Progenitor cell of endocrine pancreas (in vitro differentiated cells): Measurements from ENCODE around the gene RNF5. TPM values are rescaled to one million over a fixed set of nuclear protein-coding genes. Genes with fewer than 3 reads are reported as not detected.

Experiments
- DNase-seq: peaks from one replicate; pipeline ENCODE4 v3.0.0; 2021; ENCODE audit warnings: low spot score; ENCODE audit not compliant: unreplicated experiment
- H3K27ac Mint-ChIP-seq: 2 replicates; pipeline ENCODE4 v1.8.0; 2021; ENCODE audit warnings: mild to moderate bottlenecking, moderate library complexity, mixed read lengths
- H3K27me3 Mint-ChIP-seq: 2 replicates; pipeline ENCODE4 v1.8.0; 2021; ENCODE audit warnings: mixed read lengths
- H3K36me3 Mint-ChIP-seq: 2 replicates; pipeline ENCODE4 v1.8.0; 2022; ENCODE audit warnings: mixed read lengths; ENCODE audit not compliant: insufficient read depth
- H3K4me1 Mint-ChIP-seq: 2 replicates; pipeline ENCODE4 v1.8.0; 2021; ENCODE audit warnings: low read depth, mixed read lengths
- H3K4me3 Mint-ChIP-seq: 2 replicates; pipeline ENCODE4 v1.8.0; 2021; ENCODE audit warnings: low read depth, mild to moderate bottlenecking, moderate library complexity, mixed read lengths
- H3K9me3 Mint-ChIP-seq: 2 replicates; pipeline ENCODE4 v1.8.0; 2021; ENCODE audit warnings: low read depth, mixed read lengths
- total RNA-seq: library from RNA; stranded (reverse); gene quantifications from 2 replicates; pipeline ENCODE4 v1.2.1, GENCODE V29; 2021
- TF ChIP-seq, protein P1 (sequence below): fragments of 200-600 bp; sonication (generic); IDR thresholded peaks from one replicate; pipeline ENCODE4 v1.5.0; 2021; ENCODE audit warnings: antibody characterized with exemption, mild to moderate bottlenecking; ENCODE audit not compliant: unreplicated experiment

RNF5 gene
- total RNA-seq, 1 donor from 2014 or later: 92.2 TPM

DNA sequence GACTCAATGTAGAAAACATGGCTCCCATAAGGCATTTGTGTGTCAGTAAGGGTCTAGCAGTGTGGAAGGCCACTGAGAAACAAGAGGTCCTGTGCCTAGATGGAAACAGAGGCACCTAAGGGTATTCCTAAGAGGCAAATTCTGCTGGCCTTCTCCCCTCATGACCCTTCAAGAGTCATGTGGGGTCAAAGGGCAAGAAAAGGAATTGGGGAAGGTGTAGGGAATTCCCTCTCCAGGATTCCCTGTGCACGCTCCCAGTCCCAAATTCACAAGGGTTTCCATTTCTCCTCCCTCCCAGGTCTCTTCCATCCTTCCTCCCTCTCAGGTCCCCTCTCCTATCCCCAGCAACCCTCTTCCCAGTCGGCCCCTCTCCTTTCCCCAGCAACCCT, 2.9 kb upstream of the RNF5 start:
- DNase-seq: no peak
- no peaks in the 10 kb centered on the region for H3K27me3 Mint-ChIP-seq
- H3K36me3 Mint-ChIP-seq: peaks cover 14% of the 10 kb centered on the region
- H3K4me3 Mint-ChIP-seq: peak overlapping the region; percentile 91
- no peaks in the 10 kb centered on the region for H3K9me3 Mint-ChIP-seq
- TF ChIP-seq, protein P1, sequence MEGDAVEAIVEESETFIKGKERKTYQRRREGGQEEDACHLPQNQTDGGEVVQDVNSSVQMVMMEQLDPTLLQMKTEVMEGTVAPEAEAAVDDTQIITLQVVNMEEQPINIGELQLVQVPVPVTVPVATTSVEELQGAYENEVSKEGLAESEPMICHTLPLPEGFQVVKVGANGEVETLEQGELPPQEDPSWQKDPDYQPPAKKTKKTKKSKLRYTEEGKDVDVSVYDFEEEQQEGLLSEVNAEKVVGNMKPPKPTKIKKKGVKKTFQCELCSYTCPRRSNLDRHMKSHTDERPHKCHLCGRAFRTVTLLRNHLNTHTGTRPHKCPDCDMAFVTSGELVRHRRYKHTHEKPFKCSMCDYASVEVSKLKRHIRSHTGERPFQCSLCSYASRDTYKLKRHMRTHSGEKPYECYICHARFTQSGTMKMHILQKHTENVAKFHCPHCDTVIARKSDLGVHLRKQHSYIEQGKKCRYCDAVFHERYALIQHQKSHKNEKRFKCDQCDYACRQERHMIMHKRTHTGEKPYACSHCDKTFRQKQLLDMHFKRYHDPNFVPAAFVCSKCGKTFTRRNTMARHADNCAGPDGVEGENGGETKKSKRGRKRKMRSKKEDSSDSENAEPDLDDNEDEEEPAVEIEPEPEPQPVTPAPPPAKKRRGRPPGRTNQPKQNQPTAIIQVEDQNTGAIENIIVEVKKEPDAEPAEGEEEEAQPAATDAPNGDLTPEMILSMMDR: no peak
- H3K4me1 Mint-ChIP-seq: peaks cover 47% of the 10 kb centered on the region
- H3K27ac Mint-ChIP-seq: peak overlapping the region; percentile 90

DNA sequence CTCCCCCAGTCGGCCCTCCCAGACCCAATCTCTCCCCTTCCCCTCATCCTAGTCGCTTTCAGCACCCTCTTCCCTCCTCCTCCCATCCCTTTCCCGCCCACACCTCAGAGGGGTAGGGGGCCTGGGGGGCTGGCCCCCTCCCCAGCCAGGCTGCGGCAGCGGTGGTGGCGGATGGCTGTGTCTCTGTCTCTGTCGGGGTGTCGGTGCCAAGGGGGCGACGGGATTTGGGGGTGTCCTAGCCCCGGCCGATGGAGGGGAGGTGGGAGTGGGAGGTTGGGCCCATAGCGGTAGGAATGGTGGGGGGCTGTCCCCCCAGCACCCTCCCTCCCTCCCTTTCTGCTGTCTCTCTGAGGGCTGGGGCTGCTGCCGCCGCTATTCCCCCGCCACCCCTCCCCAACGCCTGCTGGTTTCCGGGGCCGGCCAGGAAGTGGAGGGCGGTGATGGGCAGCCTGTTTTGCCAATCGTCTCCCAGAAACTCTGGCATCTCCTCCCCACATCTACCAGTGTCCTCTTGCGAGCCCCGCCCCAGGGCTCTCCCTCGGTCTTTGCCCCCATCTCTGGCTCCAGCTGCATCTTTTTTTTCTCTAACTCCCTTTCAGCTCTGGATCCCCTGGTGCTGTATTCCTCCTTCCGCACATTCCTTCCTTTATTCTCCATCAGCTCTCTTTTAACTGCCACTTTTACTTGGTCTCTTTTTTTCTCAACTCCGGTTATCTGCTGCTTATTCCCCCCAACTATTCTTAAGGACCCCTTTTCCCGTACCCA, 2.3 kb upstream of the RNF5 start, which contains the start of gene AGPAT1:
AGPAT1 (minus strand) TSS at position 374 of the 765 bp plus-strand sequence. CDS start 4,588 bp downstream, outside the sequence.
- TF ChIP-seq, protein P1: no peak
- peak; percentile 89 for DNase-seq
- Mint-ChIP-seq H3K4me3 (peak within 1 kb of the TSS; percentile 91), H3K4me1 (peaks cover 51% of the 10 kb centered on the region), H3K27ac (peak within 1 kb of the TSS; percentile 100), H3K9me3 (no peaks in the 10 kb centered on the region), H3K36me3 (peaks cover 13% of the 10 kb centered on the region), H3K27me3 (no peaks in the 10 kb centered on the region)

DNA sequence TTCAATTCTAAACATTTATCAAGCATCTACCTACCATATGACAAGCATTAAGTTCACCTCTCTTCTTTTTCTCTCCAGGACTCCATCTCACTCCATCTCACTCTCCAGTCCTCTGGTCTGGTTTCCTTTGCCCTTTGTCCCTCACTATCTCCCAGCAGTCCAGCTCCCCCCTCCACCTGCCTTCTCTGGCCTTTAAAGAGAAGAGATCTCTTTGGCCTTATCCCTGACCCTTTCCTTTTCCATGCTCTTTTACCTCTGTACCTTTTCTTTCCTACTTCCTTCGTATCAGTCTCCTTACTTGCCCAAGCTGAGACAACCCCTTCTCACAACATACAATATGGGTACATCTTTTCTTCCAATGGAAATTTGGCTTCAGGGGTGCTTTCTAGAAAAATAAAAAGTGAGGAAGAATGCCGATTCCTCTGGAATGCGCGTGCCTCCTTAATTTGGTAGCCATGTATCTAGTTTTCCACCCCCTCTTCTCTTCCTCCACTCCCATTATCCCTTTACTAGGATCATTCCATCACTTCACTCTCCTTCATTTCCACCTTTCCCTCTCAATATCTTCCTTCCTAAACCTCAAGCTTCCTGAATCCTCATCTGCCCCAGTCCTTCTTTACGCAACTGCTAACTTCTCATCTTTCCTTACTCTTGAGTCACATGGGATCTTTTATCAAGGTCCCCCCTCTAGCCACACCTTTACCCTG, 1.6 kb upstream of the RNF5 start:
- H3K4me1 Mint-ChIP-seq: peaks cover 51% of the 10 kb centered on the region
- no peaks in the 10 kb centered on the region for H3K9me3 Mint-ChIP-seq
- no peaks in the 10 kb centered on the region for H3K27me3 Mint-ChIP-seq
- peak overlapping the region; percentile 91 for H3K4me3 Mint-ChIP-seq
- no peak for DNase-seq
- TF ChIP-seq, protein P1: no peak
- peak overlapping the region; percentile 100 for H3K27ac Mint-ChIP-seq
- H3K36me3 Mint-ChIP-seq: peaks cover 12% of the 10 kb centered on the region

DNA sequence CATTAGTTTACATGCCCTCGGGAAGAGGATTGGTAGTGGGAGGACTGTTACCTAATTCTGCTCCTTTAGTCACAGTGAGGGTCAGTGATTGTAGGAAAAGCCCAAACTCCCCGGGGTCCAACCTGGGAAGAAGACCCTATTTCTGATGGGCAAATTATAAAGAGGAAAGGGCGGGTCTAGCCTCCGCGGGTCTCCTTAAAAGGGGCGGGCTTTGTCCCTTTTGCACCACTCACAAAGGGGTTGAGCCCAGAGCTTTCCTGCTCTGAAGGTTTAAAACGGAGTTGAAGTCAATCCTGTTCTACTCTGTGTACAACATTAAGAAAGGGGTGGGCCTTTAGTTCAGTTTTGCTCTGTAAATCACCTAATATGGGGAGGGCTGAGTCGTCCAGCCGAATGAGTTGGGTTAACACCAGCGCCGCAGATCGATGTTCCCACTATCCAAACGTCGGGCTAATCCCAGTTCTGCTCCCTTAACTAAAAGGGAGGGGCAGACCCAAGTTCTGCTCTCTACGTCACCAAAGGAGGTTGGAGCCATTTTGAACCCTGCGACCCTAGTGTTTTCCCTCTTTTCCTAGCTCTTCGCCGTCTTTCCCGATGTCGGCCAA, 920 bp upstream of the RNF5 start:
- peaks cover 51% of the 10 kb centered on the region for H3K4me1 Mint-ChIP-seq
- H3K27me3 Mint-ChIP-seq: no peaks in the 10 kb centered on the region
- H3K9me3 Mint-ChIP-seq: no peaks in the 10 kb centered on the region
- peak overlapping the region; percentile 100 for H3K27ac Mint-ChIP-seq
- peak overlapping the region; percentile 91 for H3K4me3 Mint-ChIP-seq
- H3K36me3 Mint-ChIP-seq: peaks cover 12% of the 10 kb centered on the region
- TF ChIP-seq, protein P1: no peak
- DNase-seq: no peak
